Inflammatory macrophage (primary cell): ENCODE results near the gene LCORL.
A peak's percentile ranks its signal among the peaks of the same experiment; 100 is the strongest.
"Not testable (repeated sequence)": the region's sequence is repeated elsewhere in the genome, so short reads cannot be mapped to it uniquely, and the experiment has no call there.

Source experiments
- DNase-seq, 2 donors: peaks; one replicate each; pipeline ENCODE4 v3.0.0-alpha.2; 2020 to 2022

LCORL gene

GRCh38 chr4:18014269-18014668, 7.3 kb downstream of the LCORL start:
- peak in 1 of 2 donors; percentile 12 for DNase-seq

- DNase-seq: no peak
Observed at GRCh38 chr4:18012807-18013462, 8.6 kb downstream of the LCORL start.

- no peak for DNase-seq
Observed at GRCh38 chr4:18012134-18012806, 9.3 kb downstream of the LCORL start.

GRCh38 chr4:18007625-18008024, 13.9 kb downstream of the LCORL start:
- no peak for DNase-seq

- DNase-seq: not testable (repeated sequence)
Observed at GRCh38 chr4:18006432-18006831, 15.1 kb downstream of the LCORL start.

- no peak for DNase-seq
Observed at GRCh38 chr4:17997129-17997528, 24.4 kb downstream of the LCORL start.

GRCh38 chr4:17995165-17995564, 26.4 kb downstream of the LCORL start:
- no peak for DNase-seq

GRCh38 chr4:17985832-17986231, 35.7 kb downstream of the LCORL start:
- no peak for DNase-seq

- peak in 1 of 2 donors; percentile 10 for DNase-seq
Observed at GRCh38 chr4:17981063-17981462, 40.5 kb downstream of the LCORL start.

- no peak for DNase-seq
Observed at GRCh38 chr4:17968721-17969120, 52.8 kb downstream of the LCORL start.

GRCh38 chr4:17967078-17967477, 54.5 kb downstream of the LCORL start:
- no peak for DNase-seq

- DNase-seq: no peak
Observed at GRCh38 chr4:17966312-17966711, 55.2 kb downstream of the LCORL start.

GRCh38 chr4:17964576-17964975, 57.0 kb downstream of the LCORL start:
- DNase-seq: no peak

- DNase-seq: no peak
Observed at GRCh38 chr4:17962171-17962570, 59.4 kb downstream of the LCORL start.

GRCh38 chr4:17961249-17961648, 60.3 kb downstream of the LCORL start:
- no peak for DNase-seq

- no peak for DNase-seq
Observed at GRCh38 chr4:17958181-17958580, 63.4 kb downstream of the LCORL start.

GRCh38 chr4:17957688-17958087, 63.9 kb downstream of the LCORL start:
- no peak for DNase-seq

GRCh38 chr4:17956245-17956644, 65.3 kb downstream of the LCORL start:
- no peak for DNase-seq

- DNase-seq: no peak
Observed at GRCh38 chr4:17945303-17945702, 76.3 kb downstream of the LCORL start.

- no peak for DNase-seq
Observed at GRCh38 chr4:17941731-17942130, 79.8 kb downstream of the LCORL start.

- DNase-seq: no peak
Observed at GRCh38 chr4:17939054-17939453, 82.5 kb downstream of the LCORL start.

GRCh38 chr4:17934286-17934685, 87.3 kb downstream of the LCORL start:
- DNase-seq: no peak

- no peak for DNase-seq
Observed at GRCh38 chr4:17933126-17933525, 88.4 kb downstream of the LCORL start.

GRCh38 chr4:17932041-17932440, 89.5 kb downstream of the LCORL start:
- DNase-seq: no peak

GRCh38 chr4:17930256-17930655, 91.3 kb downstream of the LCORL start:
- no peak for DNase-seq
